Lung (tissue), 12 donors: Measurements from ENCODE around the gene RABIF. TPM values are rescaled to one million over a fixed set of nuclear protein-coding genes. Genes with fewer than 3 reads are reported as not detected.

Source experiments
- ATAC-seq: fragments of 200-7000 bp; cut with Tn5 transposase; one replicate; pipeline ENCODE4 v1.9.1; 2020; ENCODE audit warnings: moderate number of reproducible peaks; ENCODE audit not compliant: insufficient read depth, low FRiP score
- DNase-seq, 3 donors: peaks; one replicate each; pipeline ENCODE4 v3.0.0-alpha.2; 2013 to 2017
- H3K27ac ChIP-seq, 2 donors: one replicate each; pipeline ENCODE4 v1.5.1; 2013; ENCODE audit warnings: mild to moderate bottlenecking in 2 of 2, moderate library complexity in 2 of 2, control low read depth in 1 of 2, inconsistent platforms in 1 of 2, low read depth in 1 of 2, low read length in 1 of 2
- H3K27me3 ChIP-seq, 3 donors: one replicate each; pipeline ENCODE4 v1.5.1; 2013; ENCODE audit warnings: low read length in 2 of 3; ENCODE audit not compliant: control insufficient read depth in 3 of 3, insufficient read depth in 3 of 3
- H3K36me3 ChIP-seq, 4 donors: one replicate each; pipeline ENCODE4 v1.5.1; 2013; ENCODE audit warnings: low read length in 4 of 4, mild to moderate bottlenecking in 1 of 4, moderate library complexity in 1 of 4; ENCODE audit not compliant: control insufficient read depth in 4 of 4, insufficient read depth in 4 of 4
- H3K4me1 ChIP-seq, 5 donors: one replicate each; pipeline ENCODE4 v1.5.1; 2013; ENCODE audit warnings: low read length in 5 of 5, mild to moderate bottlenecking in 2 of 5, moderate library complexity in 1 of 5; ENCODE audit not compliant: control insufficient read depth in 5 of 5, insufficient read depth in 5 of 5
- H3K4me3 ChIP-seq: one replicate; pipeline ENCODE4 v1.5.1; 2013; ENCODE audit warnings: mild to moderate bottlenecking, control low read depth, moderate library complexity
- H3K9ac ChIP-seq, 2 donors: one replicate each; pipeline ENCODE4 v1.5.1; 2013; ENCODE audit warnings: low read length in 2 of 2, control low read depth in 1 of 2; ENCODE audit not compliant: insufficient read depth in 1 of 2
- H3K9me3 ChIP-seq, 4 donors: one replicate each; pipeline ENCODE4 v1.5.1; 2013; ENCODE audit warnings: low read length in 3 of 4, mild to moderate bottlenecking in 1 of 4, moderate library complexity in 1 of 4; ENCODE audit not compliant: control insufficient read depth in 4 of 4, insufficient read depth in 3 of 4
- CTCF ChIP-seq: IDR thresholded peaks from 2 replicates; pipeline ENCODE4 v1.5.1; 2012; ENCODE audit warnings: mild to moderate bottlenecking; ENCODE audit errors: control extremely low read depth, extremely low read depth
- WGBS, 2 donors: extraction: QIAGEN DNeasy Blood & Tissue Kit; methylation state at CpG; one replicate each; pipeline ENCODE4 v1.1.7; 2013; 5-methylcytosine and 5-hydroxymethylcytosine counted together
- polyA plus RNA-seq, 2 donors: library from polyadenylated mRNA; stranded (reverse); fragments of 200-250 nt; gene quantifications; one replicate each; pipeline ENCODE4 v1.2.1, GENCODE V29; 2013
- total RNA-seq, 2 donors: library from RNA; depleted of rRNA in 1 of 2; stranded (reverse); fragments of >200 nt in 1 of 2; gene quantifications; one replicate each; pipeline ENCODE4 v1.2.1, GENCODE V29; 2014 to 2021
- donor health status: control.
- donor health status: control.
- donor health status: Bipolar disorder and iron deficiency.
- donor health status: healthy.
- donor health status: DM: yes; HTN: yes; CAD: no.

RABIF gene
- total and polyA plus RNA-seq, 4 donors, result 6.2 to 10.3 (median 8.2) TPM

DNA sequence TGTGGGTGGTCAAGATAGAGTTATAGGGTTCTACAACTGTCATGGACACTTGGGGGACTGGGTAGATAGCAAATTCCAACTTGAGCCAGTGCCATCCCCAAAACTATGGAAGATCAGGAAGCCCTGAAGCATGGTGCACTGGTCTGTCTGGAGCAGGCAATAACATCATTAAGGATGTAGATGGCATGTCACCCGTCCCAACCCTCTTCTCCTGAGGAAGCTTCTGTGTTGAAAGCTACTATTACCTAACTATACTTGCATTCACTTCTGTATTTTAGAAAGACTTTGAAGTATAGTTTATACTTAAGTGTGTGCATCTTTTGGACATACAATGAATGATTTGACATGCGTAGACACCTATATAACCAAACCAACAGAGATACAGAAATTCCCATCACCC lies 32.9 kb downstream of the RABIF start:
- DNase-seq, result no peak
- Histone ChIP-seq H3K4me1 (peaks cover 0 to 13% (median 8%) of the 10 kb centered on the region in 5 donors), H3K9ac (no peak overlapping the region), H3K4me3 (no peak overlapping the region), H3K27ac (no peak overlapping the region), H3K9me3 (peaks cover 0 to 2% (median 0%) of the 10 kb centered on the region in 4 donors), H3K36me3 (no peaks in the 10 kb centered on the region), H3K27me3 (no peaks in the 10 kb centered on the region)
- TF ChIP-seq CTCF, result no peak
- 44 to 78% methylated on average over 2 of the region's 2 CpGs for WGBS, 2 donors
- ATAC-seq, result no peak

- H3K36me3 ChIP-seq, result no peaks in the 10 kb centered on the region
- whole genome bisulfite sequencing, 2 donors, result 91% methylated on average over 8 of the region's 8 CpGs
- DNase-seq (no peak), ATAC-seq (no peak)
- peaks cover 0 to 2% (median 0%) of the 10 kb centered on the region in 4 donors for H3K9me3 ChIP-seq
- H3K4me3 ChIP-seq, result no peak overlapping the region
- H3K4me1 ChIP-seq, result peaks cover 0 to 13% (median 7%) of the 10 kb centered on the region in 5 donors
- no peak overlapping the region for H3K27ac ChIP-seq
- no peak for TF ChIP-seq CTCF
- no peaks in the 10 kb centered on the region for H3K27me3 ChIP-seq
- no peak overlapping the region for H3K9ac ChIP-seq
These were observed 34.2 kb downstream of the RABIF start for GRCh38 chr1:202854787-202855186.

DNA sequence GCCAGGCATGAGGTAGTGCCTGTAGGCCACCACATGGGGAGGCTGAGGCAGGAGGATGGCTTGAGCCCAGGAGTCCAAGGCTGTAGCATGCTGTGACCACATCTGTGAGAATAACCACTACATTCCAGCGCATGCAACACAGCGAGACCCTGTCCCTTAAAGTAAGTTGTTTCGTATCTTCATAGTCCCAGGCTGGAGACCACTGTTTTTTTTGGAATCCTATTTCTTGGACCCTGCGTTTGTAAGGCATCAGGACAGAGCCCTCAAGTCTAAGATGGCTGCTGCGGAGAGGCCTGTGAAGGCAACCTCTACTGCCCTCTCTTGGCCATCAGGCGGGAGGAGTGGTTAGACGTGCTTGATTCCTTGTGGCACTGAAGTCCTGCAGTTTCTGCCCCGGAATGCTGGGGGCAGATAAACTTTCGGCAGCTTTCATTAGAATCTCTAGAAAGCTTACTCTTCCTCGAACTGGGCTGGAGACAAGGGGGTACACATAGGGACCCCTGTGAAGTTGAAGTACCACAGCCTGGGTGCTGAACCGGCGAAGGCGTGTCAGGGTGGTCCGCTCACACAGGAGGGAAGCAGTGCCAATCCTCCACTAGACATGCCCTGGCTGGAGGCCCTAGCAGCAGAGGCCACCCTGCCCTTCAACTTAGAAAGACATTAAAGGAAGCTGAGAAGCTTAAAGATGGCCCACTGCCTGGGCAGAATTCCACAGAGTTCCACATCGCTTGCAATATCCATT lies 36.6 kb downstream of the RABIF start:
- 64% methylated on average over 15 of the region's 15 CpGs for WGBS, 2 donors
- no peaks in the 10 kb centered on the region for H3K36me3 ChIP-seq
- peaks cover 0 to 2% (median 0%) of the 10 kb centered on the region in 4 donors for H3K9me3 ChIP-seq
- no peaks in the 10 kb centered on the region for H3K4me1 ChIP-seq
- no peak for ATAC-seq
- H3K9ac ChIP-seq, result no peak overlapping the region
- H3K27me3 ChIP-seq, result no peaks in the 10 kb centered on the region
- DNase-seq, result peak; percentile 14 to 37 (median 29)
- no peak overlapping the region for H3K4me3 ChIP-seq
- H3K27ac ChIP-seq, result no peak overlapping the region
- TF ChIP-seq CTCF, result peak; percentile 3
